ENCODE data around the gene CTBP1.

The CTBP1 gene

DNA sequence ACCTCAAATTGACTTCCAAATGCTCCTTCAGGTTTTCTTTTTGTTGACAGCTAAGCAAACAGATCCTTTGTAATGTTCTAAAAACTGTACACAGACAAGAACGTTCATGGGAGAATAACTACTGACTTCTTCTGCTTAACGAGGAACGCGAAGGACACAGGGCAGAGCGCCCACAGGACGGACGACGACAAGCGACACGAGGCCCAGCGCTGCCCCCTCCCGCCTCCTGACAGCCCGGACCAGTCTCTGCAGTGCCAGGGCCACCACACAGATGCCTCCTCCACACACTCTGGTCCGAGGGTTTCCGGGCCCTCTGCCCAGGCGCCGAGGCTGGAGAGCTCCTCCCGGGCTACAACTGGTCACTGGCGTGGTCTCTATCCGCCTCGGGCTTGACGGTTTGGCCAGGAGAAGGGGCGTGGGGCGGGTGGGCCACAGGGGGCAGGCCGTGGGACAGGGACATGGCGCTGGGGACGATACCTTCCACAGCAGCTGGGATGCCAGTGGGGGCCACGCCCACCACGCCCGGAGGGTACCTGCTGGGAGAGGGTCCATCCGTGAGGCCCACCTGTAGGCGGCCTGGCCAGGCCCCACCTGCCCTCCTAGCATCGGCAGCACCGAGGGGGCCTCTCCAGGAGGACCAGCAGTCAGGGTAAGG, 36.9 kb downstream of the CTBP1 start:
- peak in 31 of 56 donors; percentile 11 to 74 (median 42) for DNase-seq

DNA sequence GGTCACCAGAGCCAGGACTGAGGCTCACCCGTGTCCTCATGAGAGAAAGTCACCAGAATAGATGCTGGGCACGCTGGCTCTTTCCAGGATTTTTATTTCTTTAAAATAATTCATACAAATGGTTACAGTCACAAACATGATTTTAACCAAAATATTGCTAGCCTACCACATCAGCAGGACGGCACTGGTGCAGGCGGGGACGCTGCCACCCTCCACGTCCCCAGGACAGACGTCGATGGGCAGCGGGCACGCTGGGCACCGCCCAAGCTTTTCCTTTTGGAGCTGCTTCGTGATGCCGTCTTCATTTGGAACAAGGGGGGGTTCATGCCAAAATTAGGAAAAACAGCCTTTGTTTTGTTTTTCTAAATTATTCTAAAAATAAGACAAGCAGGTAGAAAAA, 37.6 kb downstream of the CTBP1 start:
- no peak for DNase-seq

DNA sequence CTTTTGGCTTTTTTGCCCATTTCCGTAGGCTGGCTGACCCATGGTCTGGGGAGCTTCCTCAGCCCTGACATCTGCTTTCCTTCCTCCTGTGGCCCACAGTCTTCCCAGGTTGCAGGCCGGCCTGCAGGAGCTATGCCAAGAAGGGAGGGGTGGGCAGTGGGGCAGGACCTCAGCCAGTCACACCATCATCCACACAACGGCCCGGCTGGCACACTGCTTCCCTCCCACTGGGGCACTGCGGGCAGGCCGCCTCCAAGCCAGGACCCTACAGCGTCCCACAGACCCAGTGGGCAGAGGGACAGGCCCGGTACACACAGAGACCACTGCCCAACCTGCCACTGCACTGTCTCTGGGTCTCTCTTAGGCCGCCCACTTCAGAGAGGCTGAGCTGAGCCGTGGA, 38.0 kb downstream of the CTBP1 start:
- DNase-seq = no peak

- no peak for DNase-seq
These were observed 38.6 kb downstream of the CTBP1 start for GRCh38 chr4:1210241-1210841.

DNA sequence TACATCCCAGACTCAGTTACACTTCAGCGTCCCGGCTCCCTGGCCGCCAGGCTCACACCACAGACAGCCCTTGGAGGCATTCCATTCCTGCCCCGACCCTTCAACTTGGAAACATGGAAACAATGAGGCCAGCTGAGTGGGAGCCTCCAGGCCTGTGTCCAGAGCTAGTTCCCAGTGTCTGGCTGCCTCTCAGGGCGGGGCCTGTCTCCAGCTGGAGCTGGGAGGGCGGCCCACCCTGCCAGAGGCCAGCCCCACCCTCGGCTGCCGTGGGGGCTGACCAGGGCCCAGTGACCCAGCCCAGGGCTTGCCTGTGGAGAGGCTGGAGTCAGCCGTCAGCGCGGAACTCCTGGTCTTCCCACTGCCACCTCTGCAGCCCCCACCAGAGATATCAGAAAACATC, 39.1 kb downstream of the CTBP1 start:
- peak in 38 of 56 donors; percentile 18 to 79 (median 44) for DNase-seq

GRCh38 chr4:1208970-1209704, 39.8 kb downstream of the CTBP1 start:
- DNase-seq = no peak

DNA sequence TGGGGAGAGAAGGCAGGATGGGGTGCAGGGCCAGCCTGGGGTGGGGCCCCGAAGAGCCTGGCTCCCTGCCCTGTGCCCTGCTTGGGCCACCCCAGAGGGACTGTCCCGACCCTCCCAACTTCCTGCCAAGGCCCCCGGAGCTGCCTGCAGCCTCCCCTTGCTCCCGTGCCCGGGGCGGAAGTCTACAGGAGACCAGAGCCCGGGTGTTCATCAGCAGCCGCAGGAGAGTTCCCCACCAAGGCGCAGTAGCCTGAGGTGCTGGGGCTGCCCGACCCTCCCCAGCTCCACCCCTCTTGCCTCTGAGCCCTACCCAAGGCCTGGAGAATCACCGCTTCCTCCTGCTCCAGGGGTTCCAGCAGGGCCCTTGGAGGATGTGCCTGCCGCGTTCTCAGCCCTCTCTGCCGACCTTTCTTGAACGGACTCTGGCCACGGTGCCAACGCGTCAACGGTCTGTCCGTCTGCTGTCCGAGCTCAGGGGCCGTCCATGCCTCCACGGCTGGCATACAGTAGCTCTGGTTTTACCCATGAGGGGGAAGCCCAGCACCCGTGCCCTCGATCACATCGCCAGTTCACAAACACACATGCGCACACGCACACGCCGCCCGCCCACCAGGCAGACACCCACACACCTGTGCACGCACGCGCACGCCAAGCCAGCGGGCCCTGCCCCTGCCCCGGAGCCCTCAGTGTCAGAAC, 40.5 kb downstream of the CTBP1 start:
- DNase-seq = peak in 13 of 56 donors; percentile 19 to 58 (median 32)

- peak in 47 of 56 donors; percentile 20 to 84 (median 55) for DNase-seq
These were observed 41.2 kb downstream of the CTBP1 start for GRCh38 chr4:1207603-1208265.

- no peak for DNase-seq
These were observed 41.8 kb downstream of the CTBP1 start for GRCh38 chr4:1207157-1207470.

DNA sequence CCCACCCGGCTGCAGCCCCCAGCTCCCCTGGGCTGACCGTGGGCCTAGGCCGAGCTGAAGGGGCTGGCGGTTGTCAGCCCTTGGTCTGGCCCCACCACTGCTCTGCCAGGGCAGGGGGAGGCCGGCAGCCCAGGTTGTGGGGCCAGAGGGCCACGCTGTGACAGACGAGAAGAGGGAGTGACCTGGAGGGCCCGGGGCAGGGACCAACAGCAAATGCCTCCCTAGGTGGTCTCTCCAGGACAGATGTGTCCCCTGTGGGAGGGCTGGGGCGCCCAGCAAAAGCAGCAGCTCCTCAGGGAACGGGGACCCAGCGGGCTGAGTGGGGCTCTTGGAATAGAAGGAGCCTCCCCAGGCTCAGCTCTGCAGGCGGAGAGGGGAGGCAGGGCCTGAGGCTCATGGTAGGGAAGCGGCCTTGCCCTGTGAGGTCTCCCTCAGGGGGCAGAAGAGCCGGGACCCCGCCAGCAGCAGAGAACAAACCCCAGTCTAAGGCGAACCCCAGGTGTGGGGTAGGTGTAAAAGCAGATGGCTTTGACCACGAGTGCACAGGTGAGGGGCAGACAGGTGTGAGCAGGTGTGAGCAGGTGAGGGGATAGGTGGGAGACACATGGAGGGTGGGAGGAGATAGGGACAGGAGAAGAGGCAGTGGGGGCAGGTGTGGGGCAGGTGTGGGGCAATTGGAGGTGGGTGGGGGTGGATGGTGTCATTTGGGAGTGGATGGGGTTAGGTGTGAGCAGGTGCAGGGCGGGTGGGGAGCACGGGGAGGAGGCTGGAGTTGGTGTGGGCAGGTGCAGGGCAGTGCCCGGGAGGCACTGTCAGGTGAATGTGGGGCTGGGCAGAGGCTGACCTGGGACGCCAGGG, 42.4 kb downstream of the CTBP1 start:
- no peak for DNase-seq

GRCh38 chr4:1205586-1206298, 43.2 kb downstream of the CTBP1 start:
- no peak for DNase-seq

- no peak for DNase-seq
These were observed 43.9 kb downstream of the CTBP1 start for GRCh38 chr4:1204828-1205585.

- DNase-seq = no peak
These were observed 44.6 kb downstream of the CTBP1 start for GRCh38 chr4:1204286-1204827.

GRCh38 chr4:1203026-1203616, 45.8 kb downstream of the CTBP1 start:
- no peak for DNase-seq

- no peak for DNase-seq
These were observed 46.4 kb downstream of the CTBP1 start for GRCh38 chr4:1202526-1203011.

- DNase-seq = no peak
These were observed 46.9 kb downstream of the CTBP1 start for GRCh38 chr4:1201851-1202525.

DNA sequence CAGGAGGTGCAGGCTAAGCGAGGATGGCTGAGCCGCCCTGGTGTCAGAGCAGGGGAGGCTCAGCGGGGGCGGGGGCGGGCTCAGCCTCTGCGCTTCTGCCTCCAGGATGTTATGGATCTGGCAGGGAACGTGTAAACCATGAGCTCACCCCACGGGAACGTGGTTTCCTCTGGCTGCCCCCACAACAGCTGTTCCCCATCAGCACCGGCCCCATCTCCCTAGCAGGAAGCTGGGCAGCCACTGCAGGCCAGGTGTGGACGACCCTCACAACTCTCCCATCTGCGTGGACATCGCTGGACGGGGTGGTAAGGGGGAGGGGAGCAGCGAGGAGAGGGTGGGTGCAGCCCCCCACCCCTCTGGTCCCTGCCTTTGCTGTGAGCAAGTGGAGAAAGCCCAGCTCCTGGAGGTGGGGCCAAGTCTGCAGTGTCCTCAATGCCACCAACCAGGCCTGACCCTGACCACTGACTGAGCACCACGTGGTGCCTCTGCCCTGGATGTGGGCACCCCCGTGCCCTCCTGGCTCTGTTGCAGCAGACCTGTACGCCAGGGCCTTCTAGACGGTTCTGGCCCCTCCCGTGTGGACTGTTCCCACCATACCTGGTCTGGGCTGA, 48.4 kb downstream of the CTBP1 start:
- DNase-seq = no peak

Data from nucleus accumbens (tissue), 56 donors.